NCI-H1048 (cell line): ENCODE data around the gene NFKBIB.
"Not testable (repeated sequence)": the region's sequence is repeated elsewhere in the genome, so short reads cannot be mapped to it uniquely, and the experiment has no call there.

ENCODE experiments used
- DNase-seq: peaks from one replicate; lab custom pipeline; 2025; lab: John Stamatoyannopoulos, UW

The NFKBIB gene

GRCh38 chr19:38899447-38900201 is at the start of gene NFKBIB, which contains the start of gene SIRT2:
Gene NFKBIB (plus strand): TSS chr19:38899969. CDS start chr19:38900033, 64 bp downstream.
Gene SIRT2 (minus strand): TSS chr19:38899618. CDS start chr19:38899521, 97 bp downstream.
- peak; percentile 98 for DNase-seq

GRCh38 chr19:38850436-38850975 is 49.3 kb upstream of the NFKBIB start:
- no peak for DNase-seq

GRCh38 chr19:38850976-38851621 is 48.7 kb upstream of the NFKBIB start:
- DNase-seq: no peak

GRCh38 chr19:38851622-38852230 is 48.0 kb upstream of the NFKBIB start:
- peak; percentile 82 for DNase-seq

GRCh38 chr19:38852231-38853044 is 47.3 kb upstream of the NFKBIB start:
- DNase-seq: no peak

- DNase-seq: no peak
Measured at GRCh38 chr19:38853214-38853613, 46.6 kb upstream of the NFKBIB start.

- DNase-seq: not testable (repeated sequence)
Measured at GRCh38 chr19:38854961-38855360, 44.8 kb upstream of the NFKBIB start.

GRCh38 chr19:38855751-38856150 is 44.0 kb upstream of the NFKBIB start:
- DNase-seq: not testable (repeated sequence)

- no peak for DNase-seq
Measured at GRCh38 chr19:38856813-38857212, 43.0 kb upstream of the NFKBIB start.

- not testable (repeated sequence) for DNase-seq
Measured at GRCh38 chr19:38859631-38860204, 40.1 kb upstream of the NFKBIB start.

- DNase-seq: no peak
Measured at GRCh38 chr19:38861368-38861767, 38.4 kb upstream of the NFKBIB start.

- no peak for DNase-seq
Measured at GRCh38 chr19:38862321-38863059, 37.3 kb upstream of the NFKBIB start.

- no peak for DNase-seq
Measured at GRCh38 chr19:38867171-38867780, 32.5 kb upstream of the NFKBIB start.

GRCh38 chr19:38868551-38868950 is 31.2 kb upstream of the NFKBIB start:
- DNase-seq: no peak

GRCh38 chr19:38869160-38869835 is 30.5 kb upstream of the NFKBIB start:
- DNase-seq: no peak

- no peak for DNase-seq
Measured at GRCh38 chr19:38869836-38870607, 29.7 kb upstream of the NFKBIB start.

GRCh38 chr19:38870612-38871011 is 29.2 kb upstream of the NFKBIB start:
- no peak for DNase-seq

GRCh38 chr19:38873400-38873799 is 26.4 kb upstream of the NFKBIB start:
- DNase-seq: not testable (repeated sequence)
